ENCODE results near the gene CLK2. TPM values are rescaled to one million over a fixed set of nuclear protein-coding genes. Genes with fewer than 3 reads are reported as not detected.

CLK2 gene
- total and polyA plus RNA-seq, 2 of the 13 experiments (the other 11 are each of a cell fraction or from before 2014, with no cell fraction given), result 20.1 to 73.5 TPM

DNA sequence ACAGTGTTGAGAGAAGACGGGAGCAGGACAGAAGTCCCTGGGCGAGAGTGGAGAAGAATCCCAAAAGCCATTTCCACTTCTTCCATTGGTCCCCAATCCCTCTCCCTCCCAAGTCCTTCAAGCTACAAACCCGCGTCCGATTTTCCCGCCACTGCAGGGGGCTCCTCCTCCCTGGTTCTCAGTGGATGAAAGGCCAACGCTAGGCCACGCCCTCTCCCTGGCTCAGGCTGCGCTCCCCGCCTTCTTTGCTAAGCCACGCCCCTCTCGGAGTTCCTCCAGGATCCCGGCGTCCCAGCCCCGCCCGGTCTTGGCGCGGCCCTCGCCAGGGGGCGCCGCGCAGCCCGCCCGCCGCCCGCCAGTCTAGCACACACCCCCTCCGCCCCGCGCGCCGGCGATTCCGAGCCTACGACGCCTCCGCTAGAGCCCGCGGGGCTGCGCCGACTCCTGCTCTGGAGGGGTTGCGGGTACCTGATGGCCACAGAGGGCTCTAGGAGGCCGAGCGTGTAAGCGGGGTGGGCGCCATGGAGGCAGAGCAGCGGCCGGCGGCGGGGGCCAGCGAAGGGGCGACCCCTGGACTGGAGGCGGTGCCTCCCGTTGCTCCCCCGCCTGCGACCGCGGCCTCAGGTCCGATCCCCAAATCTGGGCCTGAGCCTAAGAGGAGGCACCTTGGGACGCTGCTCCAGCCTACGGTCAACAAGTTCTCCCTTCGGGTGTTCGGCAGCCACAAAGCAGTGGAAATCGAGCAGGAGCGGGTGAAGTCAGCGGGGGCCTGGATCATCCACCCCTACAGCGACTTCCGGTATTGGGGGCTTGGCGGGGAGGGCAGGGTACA lies 4.0 kb upstream of the CLK2 start, which contains the start of gene HCN3 (continued):
- TF ChIP-seq YY1 (IDR thresholded peaks at IDR 0.05; ENCODE audit: insufficient read depth, insufficient replicate concordance, low read depth, low read length) (peak; percentile 77), ZNF143 (CRISPR knock-in tag; IDR thresholded peaks at IDR 0.05) (no peak; the same call in 1 of the 2 replicates), TEAD2 (CRISPR knock-in tag; IDR thresholded peaks at IDR 0.05) (no peak), ZNF788 (CRISPR knock-in tag; IDR thresholded peaks at IDR 0.05; ENCODE audit: borderline replicate concordance) (0 out of 2 replicates have a peak, but pooled peaks have one; percentile 15), CHCHD3 (CRISPR knock-in tag; IDR thresholded peaks at IDR 0.05) (0 out of 2 replicates have a peak, but pooled peaks have one; percentile 41), SAFB2 (CRISPR knock-in tag; IDR thresholded peaks at IDR 0.05; ENCODE audit: borderline replicate concordance, low read depth) (0 out of 2 replicates have a peak, but pooled peaks have one; percentile 66), SYNCRIP (IDR thresholded peaks at IDR 0.05; ENCODE audit: insufficient read depth, low read depth, low read length) (no peak), ZNF558 (CRISPR knock-in tag; IDR thresholded peaks at IDR 0.05; ENCODE audit: borderline replicate concordance) (peak; percentile 77; the same call in 1 of the 2 replicates), MATR3 (CRISPR knock-in tag; IDR thresholded peaks at IDR 0.05) (no peak), ZNF777 (CRISPR knock-in tag; IDR thresholded peaks at IDR 0.05) (peak; percentile 65; the same call in 1 of the 2 replicates), FOXK2 (IDR thresholded peaks at IDR 0.05) (no peak), SP1 (IDR thresholded peaks at IDR 0.05) (no peak), SP1 (CRISPR knock-in tag; IDR thresholded peaks at IDR 0.05) (peak; percentile 90)
- TF ChIP-seq, protein P1, sequence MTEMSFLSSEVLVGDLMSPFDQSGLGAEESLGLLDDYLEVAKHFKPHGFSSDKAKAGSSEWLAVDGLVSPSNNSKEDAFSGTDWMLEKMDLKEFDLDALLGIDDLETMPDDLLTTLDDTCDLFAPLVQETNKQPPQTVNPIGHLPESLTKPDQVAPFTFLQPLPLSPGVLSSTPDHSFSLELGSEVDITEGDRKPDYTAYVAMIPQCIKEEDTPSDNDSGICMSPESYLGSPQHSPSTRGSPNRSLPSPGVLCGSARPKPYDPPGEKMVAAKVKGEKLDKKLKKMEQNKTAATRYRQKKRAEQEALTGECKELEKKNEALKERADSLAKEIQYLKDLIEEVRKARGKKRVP (CRISPR knock-in tag; IDR thresholded peaks at IDR 0.05), result no peak
- TF ChIP-seq, protein P2, sequence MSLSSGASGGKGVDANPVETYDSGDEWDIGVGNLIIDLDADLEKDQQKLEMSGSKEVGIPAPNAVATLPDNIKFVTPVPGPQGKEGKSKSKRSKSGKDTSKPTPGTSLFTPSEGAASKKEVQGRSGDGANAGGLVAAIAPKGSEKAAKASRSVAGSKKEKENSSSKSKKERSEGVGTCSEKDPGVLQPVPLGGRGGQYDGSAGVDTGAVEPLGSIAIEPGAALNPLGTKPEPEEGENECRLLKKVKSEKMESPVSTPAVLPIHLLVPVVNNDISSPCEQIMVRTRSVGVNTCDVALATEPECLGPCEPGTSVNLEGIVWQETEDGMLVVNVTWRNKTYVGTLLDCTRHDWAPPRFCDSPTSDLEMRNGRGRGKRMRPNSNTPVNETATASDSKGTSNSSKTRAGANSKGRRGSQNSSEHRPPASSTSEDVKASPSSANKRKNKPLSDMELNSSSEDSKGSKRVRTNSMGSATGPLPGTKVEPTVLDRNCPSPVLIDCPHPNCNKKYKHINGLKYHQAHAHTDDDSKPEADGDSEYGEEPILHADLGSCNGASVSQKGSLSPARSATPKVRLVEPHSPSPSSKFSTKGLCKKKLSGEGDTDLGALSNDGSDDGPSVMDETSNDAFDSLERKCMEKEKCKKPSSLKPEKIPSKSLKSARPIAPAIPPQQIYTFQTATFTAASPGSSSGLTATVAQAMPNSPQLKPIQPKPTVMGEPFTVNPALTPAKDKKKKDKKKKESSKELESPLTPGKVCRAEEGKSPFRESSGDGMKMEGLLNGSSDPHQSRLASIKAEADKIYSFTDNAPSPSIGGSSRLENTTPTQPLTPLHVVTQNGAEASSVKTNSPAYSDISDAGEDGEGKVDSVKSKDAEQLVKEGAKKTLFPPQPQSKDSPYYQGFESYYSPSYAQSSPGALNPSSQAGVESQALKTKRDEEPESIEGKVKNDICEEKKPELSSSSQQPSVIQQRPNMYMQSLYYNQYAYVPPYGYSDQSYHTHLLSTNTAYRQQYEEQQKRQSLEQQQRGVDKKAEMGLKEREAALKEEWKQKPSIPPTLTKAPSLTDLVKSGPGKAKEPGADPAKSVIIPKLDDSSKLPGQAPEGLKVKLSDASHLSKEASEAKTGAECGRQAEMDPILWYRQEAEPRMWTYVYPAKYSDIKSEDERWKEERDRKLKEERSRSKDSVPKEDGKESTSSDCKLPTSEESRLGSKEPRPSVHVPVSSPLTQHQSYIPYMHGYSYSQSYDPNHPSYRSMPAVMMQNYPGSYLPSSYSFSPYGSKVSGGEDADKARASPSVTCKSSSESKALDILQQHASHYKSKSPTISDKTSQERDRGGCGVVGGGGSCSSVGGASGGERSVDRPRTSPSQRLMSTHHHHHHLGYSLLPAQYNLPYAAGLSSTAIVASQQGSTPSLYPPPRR (CRISPR knock-in tag; IDR thresholded peaks at IDR 0.05; ENCODE audit: borderline replicate concordance), result no peak
- TF ChIP-seq, protein P3, sequence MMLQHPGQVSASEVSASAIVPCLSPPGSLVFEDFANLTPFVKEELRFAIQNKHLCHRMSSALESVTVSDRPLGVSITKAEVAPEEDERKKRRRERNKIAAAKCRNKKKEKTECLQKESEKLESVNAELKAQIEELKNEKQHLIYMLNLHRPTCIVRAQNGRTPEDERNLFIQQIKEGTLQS (CRISPR knock-in tag; IDR thresholded peaks at IDR 0.05), result no peak
- TF ChIP-seq, protein P4, sequence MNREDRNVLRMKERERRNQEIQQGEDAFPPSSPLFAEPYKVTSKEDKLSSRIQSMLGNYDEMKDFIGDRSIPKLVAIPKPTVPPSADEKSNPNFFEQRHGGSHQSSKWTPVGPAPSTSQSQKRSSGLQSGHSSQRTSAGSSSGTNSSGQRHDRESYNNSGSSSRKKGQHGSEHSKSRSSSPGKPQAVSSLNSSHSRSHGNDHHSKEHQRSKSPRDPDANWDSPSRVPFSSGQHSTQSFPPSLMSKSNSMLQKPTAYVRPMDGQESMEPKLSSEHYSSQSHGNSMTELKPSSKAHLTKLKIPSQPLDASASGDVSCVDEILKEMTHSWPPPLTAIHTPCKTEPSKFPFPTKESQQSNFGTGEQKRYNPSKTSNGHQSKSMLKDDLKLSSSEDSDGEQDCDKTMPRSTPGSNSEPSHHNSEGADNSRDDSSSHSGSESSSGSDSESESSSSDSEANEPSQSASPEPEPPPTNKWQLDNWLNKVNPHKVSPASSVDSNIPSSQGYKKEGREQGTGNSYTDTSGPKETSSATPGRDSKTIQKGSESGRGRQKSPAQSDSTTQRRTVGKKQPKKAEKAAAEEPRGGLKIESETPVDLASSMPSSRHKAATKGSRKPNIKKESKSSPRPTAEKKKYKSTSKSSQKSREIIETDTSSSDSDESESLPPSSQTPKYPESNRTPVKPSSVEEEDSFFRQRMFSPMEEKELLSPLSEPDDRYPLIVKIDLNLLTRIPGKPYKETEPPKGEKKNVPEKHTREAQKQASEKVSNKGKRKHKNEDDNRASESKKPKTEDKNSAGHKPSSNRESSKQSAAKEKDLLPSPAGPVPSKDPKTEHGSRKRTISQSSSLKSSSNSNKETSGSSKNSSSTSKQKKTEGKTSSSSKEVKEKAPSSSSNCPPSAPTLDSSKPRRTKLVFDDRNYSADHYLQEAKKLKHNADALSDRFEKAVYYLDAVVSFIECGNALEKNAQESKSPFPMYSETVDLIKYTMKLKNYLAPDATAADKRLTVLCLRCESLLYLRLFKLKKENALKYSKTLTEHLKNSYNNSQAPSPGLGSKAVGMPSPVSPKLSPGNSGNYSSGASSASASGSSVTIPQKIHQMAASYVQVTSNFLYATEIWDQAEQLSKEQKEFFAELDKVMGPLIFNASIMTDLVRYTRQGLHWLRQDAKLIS (CRISPR knock-in tag; IDR thresholded peaks at IDR 0.05), result no peak
- TF ChIP-seq, protein P5, sequence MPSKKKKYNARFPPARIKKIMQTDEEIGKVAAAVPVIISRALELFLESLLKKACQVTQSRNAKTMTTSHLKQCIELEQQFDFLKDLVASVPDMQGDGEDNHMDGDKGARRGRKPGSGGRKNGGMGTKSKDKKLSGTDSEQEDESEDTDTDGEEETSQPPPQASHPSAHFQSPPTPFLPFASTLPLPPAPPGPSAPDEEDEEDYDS (CRISPR knock-in tag; IDR thresholded peaks at IDR 0.05), result 0 out of 2 replicates have a peak, but pooled peaks have one; percentile 30

All from HepG2 (cell line).